Lower lobe of right lung (tissue), 2 donors: ENCODE data around the gene SEC23IP. TPM values are rescaled to one million over a fixed set of nuclear protein-coding genes. Genes with fewer than 3 reads are reported as not detected.
"Not testable (repeated sequence)": the region's sequence is repeated elsewhere in the genome, so short reads cannot be mapped to it uniquely, and the experiment has no call there.

ENCODE experiments used
- ATAC-seq, 2 donors: fragments of 200-7000 bp; cut with Tn5 transposase; one replicate each; pipeline ENCODE4 v1.9.1; 2020 to 2022; ENCODE audit warnings: mild to moderate bottlenecking in 2 of 2, moderate library complexity in 2 of 2
- DNase-seq: peaks from one replicate; pipeline ENCODE4 v3.0.0-alpha.2; 2020
- H3K27ac ChIP-seq: fragments of 200-600 bp; one replicate; pipeline ENCODE4 v1.8.0; 2022
- H3K27me3 ChIP-seq: fragments of 200-600 bp; one replicate; pipeline ENCODE4 v1.8.0; 2022; ENCODE audit warnings: low read depth
- H3K36me3 ChIP-seq: fragments of 200-600 bp; one replicate; pipeline ENCODE4 v1.8.0; 2022; ENCODE audit warnings: mild to moderate bottlenecking
- H3K4me1 ChIP-seq: fragments of 200-600 bp; one replicate; pipeline ENCODE4 v1.8.0; 2022
- H3K4me3 ChIP-seq: fragments of 200-600 bp; one replicate; pipeline ENCODE4 v1.8.0; 2022; ENCODE audit warnings: mild to moderate bottlenecking
- H3K9me3 ChIP-seq: fragments of 200-600 bp; one replicate; pipeline ENCODE4 v1.8.0; 2022
- CTCF ChIP-seq: fragments of 200-600 bp; IDR thresholded peaks from one replicate; pipeline ENCODE4 v1.8.0; 2022; ENCODE audit warnings: antibody characterized with exemption, mild to moderate bottlenecking
- intact Hi-C: fragments of 100-400 bp; cut with DNase I; formaldehyde crosslinking; loops from one replicate; pipeline ENCODE4 v1.11.0; 2022
- total RNA-seq: library from RNA; stranded (reverse); fragmentation: NEBNext Ultra II Directional; extraction: Animal tissue kit (Norgen Biotek cat#: 25700); gene quantifications from one replicate; pipeline ENCODE4 v1.2.1, GENCODE V29; 2021
- donor health status: DM: no; HTN: yes; CAD: no; lungs with severe emphysema.

The SEC23IP gene
- total RNA-seq, 1 donor from 2014 or later: 58.8 TPM

DNA sequence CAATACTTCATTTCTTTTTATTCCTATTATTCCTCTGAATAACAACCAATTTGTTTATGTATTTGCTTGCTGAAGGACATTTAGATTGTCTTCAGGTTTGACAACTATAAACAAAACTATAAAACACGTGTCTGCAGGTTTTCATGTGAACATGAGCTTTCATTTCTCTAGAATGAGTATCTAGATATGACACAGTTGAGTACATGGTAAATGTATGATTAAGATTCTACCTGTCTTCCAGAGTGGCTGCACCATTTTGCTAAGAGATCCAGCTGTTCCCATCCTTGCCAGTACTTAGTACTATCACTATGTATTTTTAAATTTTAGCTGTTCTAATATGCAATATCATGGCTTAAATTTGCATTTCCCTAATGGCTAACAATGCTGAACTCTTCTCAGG is 30.0 kb upstream of the SEC23IP start:
- no peak overlapping the region for H3K4me3 ChIP-seq
- peaks cover 10% of the 10 kb centered on the region for H3K36me3 ChIP-seq
- ATAC-seq (no peak), DNase-seq (no peak)
- peaks cover 19% of the 10 kb centered on the region for H3K4me1 ChIP-seq
- TF ChIP-seq CTCF: no peak
- peaks cover 5% of the 10 kb centered on the region for H3K9me3 ChIP-seq
- H3K27me3 ChIP-seq: no peaks in the 10 kb centered on the region
- no peak overlapping the region for H3K27ac ChIP-seq
- intact Hi-C loops: no loop called here

DNA sequence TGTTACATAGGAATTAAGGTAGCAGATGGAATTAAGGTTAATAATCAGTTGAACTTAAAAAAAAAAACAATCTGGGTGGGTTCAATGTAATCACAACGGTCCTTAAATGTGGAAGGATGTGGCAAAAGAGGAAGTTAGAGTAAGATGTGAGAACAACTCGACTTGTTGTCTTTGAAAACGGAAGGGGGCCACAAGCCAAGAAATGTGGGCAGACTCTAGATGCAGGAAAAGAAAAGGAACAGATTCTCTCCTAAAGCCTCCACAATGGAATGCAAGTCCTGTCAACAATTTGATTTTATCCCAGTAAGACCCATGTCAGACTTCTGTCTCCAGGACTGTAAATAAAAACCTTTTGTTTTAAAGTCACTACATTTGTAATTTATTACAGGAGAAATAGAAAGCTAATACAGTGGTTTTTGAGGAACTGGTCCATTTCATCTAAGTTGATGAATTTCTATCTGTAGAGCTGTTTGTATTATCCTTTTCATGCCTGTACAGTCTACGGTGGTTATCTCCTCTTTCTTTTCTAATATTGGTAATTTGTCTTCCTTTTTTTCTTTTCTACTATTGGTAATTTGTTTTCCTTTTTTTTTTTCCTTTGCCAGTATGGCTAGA is 28.5 kb upstream of the SEC23IP start:
- H3K27me3 ChIP-seq: no peaks in the 10 kb centered on the region
- intact Hi-C loops: no loop called here
- no peaks in the 10 kb centered on the region for H3K36me3 ChIP-seq
- no peak overlapping the region for H3K27ac ChIP-seq
- no peak overlapping the region for H3K4me3 ChIP-seq
- ATAC-seq (no peak), DNase-seq (no peak)
- H3K9me3 ChIP-seq: peaks cover 5% of the 10 kb centered on the region
- peaks cover 27% of the 10 kb centered on the region for H3K4me1 ChIP-seq
- no peak for TF ChIP-seq CTCF

- intact Hi-C loops: no loop called here
- Histone ChIP-seq H3K9me3 (peaks cover 5% of the 10 kb centered on the region), H3K36me3 (no peaks in the 10 kb centered on the region), H3K27ac (no peak overlapping the region), H3K4me1 (peaks cover 27% of the 10 kb centered on the region), H3K27me3 (no peaks in the 10 kb centered on the region), H3K4me3 (no peak overlapping the region)
- TF ChIP-seq CTCF: no peak
- DNase-seq (no peak), ATAC-seq (no peak)
These were observed 26.8 kb upstream of the SEC23IP start for GRCh38 chr10:119865699-119866240.

DNA sequence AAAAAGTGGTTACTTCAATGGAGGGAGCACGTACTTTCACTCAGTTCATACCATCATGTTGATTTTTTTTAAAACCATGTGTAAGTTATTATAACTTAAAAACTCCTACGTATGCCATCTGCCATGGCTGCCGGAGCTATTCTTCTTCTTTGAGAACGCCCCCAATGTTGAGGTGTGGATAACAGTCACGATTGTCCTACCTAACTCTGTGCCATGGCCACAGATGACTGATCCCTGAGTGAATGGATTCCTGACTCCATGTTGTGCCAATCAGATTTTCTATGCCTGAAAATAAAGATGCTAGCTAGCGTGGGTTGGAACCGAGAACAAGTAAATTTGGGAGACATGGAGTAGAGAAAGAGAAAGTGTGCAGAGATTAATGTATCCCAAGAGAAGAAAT is 25.2 kb upstream of the SEC23IP start:
- no peak for ATAC-seq
- intact Hi-C loops: no loop called here
- no peak overlapping the region for H3K27ac ChIP-seq
- peaks cover 36% of the 10 kb centered on the region for H3K4me1 ChIP-seq
- no peaks in the 10 kb centered on the region for H3K36me3 ChIP-seq
- TF ChIP-seq CTCF: no peak
- H3K9me3 ChIP-seq: peaks cover 5% of the 10 kb centered on the region
- DNase-seq: no peak
- H3K27me3 ChIP-seq: no peaks in the 10 kb centered on the region
- no peak overlapping the region for H3K4me3 ChIP-seq

- H3K36me3 ChIP-seq, H3K27ac ChIP-seq, H3K4me3 ChIP-seq, DNase-seq, H3K9me3 ChIP-seq, H3K27me3 ChIP-seq, ATAC-seq, intact Hi-C loops: not testable (repeated sequence)
- H3K4me1 ChIP-seq: peaks cover 43% of the 10 kb centered on the region
These were observed 23.1 kb upstream of the SEC23IP start for GRCh38 chr10:119869398-119869797.

GRCh38 chr10:119871881-119872609 is 20.5 kb upstream of the SEC23IP start:
- intact Hi-C loops: no loop called here
- Histone ChIP-seq H3K36me3 (no peaks in the 10 kb centered on the region), H3K9me3 (no peaks in the 10 kb centered on the region), H3K4me1 (peaks cover 40% of the 10 kb centered on the region), H3K27me3 (no peaks in the 10 kb centered on the region), H3K4me3 (peak overlapping the region; percentile 85), H3K27ac (peak overlapping the region; percentile 92)
- ATAC-seq (peak; percentile 67 to 74), DNase-seq (peak; percentile 84)
- no peak for TF ChIP-seq CTCF
